PC-3 (cell line): ENCODE measurements around the gene ZBTB33. TPM values are rescaled to one million over a fixed set of nuclear protein-coding genes. Genes with fewer than 3 reads are reported as not detected.

Source experiments
- ATAC-seq: fragments of 200-7000 bp; cut with Tn5 transposase; 2 replicates; pipeline ENCODE4 v1.9.1; 2020; ENCODE audit warnings: mild to moderate bottlenecking, moderate library complexity
- BruUV-seq: library from RNA; stranded (reverse); fragments of 400-500 nt; replicated peaks from 2 replicates; lab custom pipeline; 2021; lab: Mats Ljungman, UMichigan
- CTCF ChIA-PET: fragments of 300-600 bp; sonication (Branson Sonifier 250); formaldehyde crosslinking; loops from one replicate; lab custom pipeline; 2022; ENCODE audit warnings: antibody characterized with exemption; lab: Charles Lee
- POLR2A ChIA-PET: fragments of 300-600 bp; sonication (Branson Sonifier 250); formaldehyde crosslinking; loops from one replicate; lab custom pipeline; 2022; ENCODE audit warnings: antibody characterized with exemption; ENCODE audit not compliant: unreplicated experiment; lab: Charles Lee
- DNase-seq: peaks from one replicate; pipeline ENCODE4 v3.0.0-alpha.2; 2015
- H2AFZ ChIP-seq: fragments of 300-600 bp; sonication (generic); 2 replicates; pipeline ENCODE4 v1.6.0; 2016; ENCODE audit warnings: antibody characterized with exemption, low read length
- H3F3A ChIP-seq: fragments of 300-600 bp; sonication (generic); one replicate; pipeline ENCODE4 v1.6.0; 2017; ENCODE audit warnings: antibody characterized with exemption, low read length, control low read depth, mild to moderate bottlenecking; ENCODE audit not compliant: unreplicated experiment
- H3K27ac ChIP-seq: fragments of 300-600 bp; sonication (generic); 2 replicates; pipeline ENCODE4 v1.5.1; 2016; ENCODE audit warnings: mild to moderate bottlenecking, low read length
- H3K27me3 ChIP-seq: fragments of 300-600 bp; sonication (generic); 2 replicates; pipeline ENCODE4 v1.6.1; 2016; ENCODE audit warnings: low read length, mixed read lengths
- H3K36me3 ChIP-seq: fragments of 300-600 bp; sonication (generic); 2 replicates; pipeline ENCODE4 v1.6.1; 2016; ENCODE audit warnings: low read depth, mixed run types, low read length, mixed read lengths
- H3K4me1 ChIP-seq: fragments of 300-600 bp; sonication (generic); 2 replicates; pipeline ENCODE4 v1.5.1; 2016; ENCODE audit warnings: low read length; ENCODE audit not compliant: insufficient read depth
- H3K4me2 ChIP-seq: fragments of 300-600 bp; sonication (generic); 2 replicates; pipeline ENCODE4 v1.6.0; 2016; ENCODE audit warnings: low read length
- H3K4me3 ChIP-seq: fragments of 300-600 bp; sonication (generic); 2 replicates; pipeline ENCODE4 v1.5.1; 2016; ENCODE audit warnings: mild to moderate bottlenecking, low read length, mixed read lengths
- H3K79me2 ChIP-seq: fragments of 300-600 bp; sonication (generic); 2 replicates; pipeline ENCODE4 v1.6.1; 2017; ENCODE audit warnings: low read length, mixed read lengths
- H3K9ac ChIP-seq: fragments of 300-600 bp; sonication (generic); 2 replicates; pipeline ENCODE4 v1.6.0; 2016; ENCODE audit warnings: mild to moderate bottlenecking, low read length
- H3K9me2 ChIP-seq: fragments of 300-600 bp; sonication (generic); replicated peaks from 2 replicates; pipeline ENCODE4 v1.6.1; 2016; ENCODE audit warnings: mixed run types, low read length, mixed read lengths
- H3K9me3 ChIP-seq: fragments of 300-600 bp; sonication (generic); 2 replicates; pipeline ENCODE4 v1.6.1; 2016; ENCODE audit warnings: low read length, mixed read lengths
- H4K20me1 ChIP-seq: fragments of 300-600 bp; sonication (generic); 2 replicates; pipeline ENCODE4 v1.6.1; 2016; ENCODE audit warnings: low read length, mixed read lengths
- CTCF ChIP-seq: fragments of 300-600 bp; sonication (generic); conservative IDR thresholded peaks from 2 replicates; pipeline ENCODE4 v1.5.1; 2017; ENCODE audit warnings: antibody characterized with exemption, low read depth, mild to moderate bottlenecking, low read length
- EZH2 ChIP-seq: fragments of 300-600 bp; sonication (generic); IDR thresholded peaks from one replicate; pipeline ENCODE4 v1.6.1; 2017; ENCODE audit warnings: antibody characterized with exemption, mild to moderate bottlenecking, low read length; ENCODE audit not compliant: unreplicated experiment
- EZH2phosphoT487 ChIP-seq: fragments of 300-600 bp; sonication (generic); IDR thresholded peaks from 2 replicates; pipeline ENCODE4 v1.6.1; 2018; ENCODE audit warnings: mild to moderate bottlenecking, antibody characterized with exemption, low read length, borderline replicate concordance
- intact Hi-C: fragments of 100-400 bp; cut with micrococcal nuclease; formaldehyde crosslinking; loops from 2 replicates; pipeline ENCODE4 v1.9.0; 2023
- total RNA-seq: library from RNA; depleted of rRNA; stranded (reverse); fragments of >200 nt; gene quantifications from 2 replicates; pipeline ENCODE4 v1.2.3, GENCODE V29; 2014

The ZBTB33 gene
- total RNA-seq, 1 experiment from 2014 or later = 14.3 TPM

GRCh38 chrX:120262859-120263708 is 12.5 kb downstream of the ZBTB33 start:
- no peak for DNase-seq
- no peaks in the 10 kb centered on the region for H4K20me1 ChIP-seq
- H2AFZ ChIP-seq = no peak overlapping the region
- ChIA-PET CTCF (no interaction called here), POLR2A (interaction anchor here (0.6 kb wide), 1 partner anchor 125 kb away, joined by 3 read pairs; no protein-coding TSS in a partner anchor)
- no peaks in the 10 kb centered on the region for H3K36me3 ChIP-seq
- TF ChIP-seq CTCF = no peak
- no peak for TF ChIP-seq EZH2phosphoT487
- no peak for TF ChIP-seq EZH2
- no peaks in the 10 kb centered on the region for H3K9me2 ChIP-seq
- no peaks in the 10 kb centered on the region for H3K9me3 ChIP-seq
- H3K4me2 ChIP-seq = no peak overlapping the region
- H3K4me3 ChIP-seq = no peak overlapping the region
- H3K27ac ChIP-seq = no peak overlapping the region
- H3K9ac ChIP-seq = no peak overlapping the region
- no peaks in the 10 kb centered on the region for H3K27me3 ChIP-seq
- intact Hi-C loops = no loop called here
- H3K79me2 ChIP-seq = no peaks in the 10 kb centered on the region
- BruUV-seq = no TSS peak
- no peak for ATAC-seq
- H3K4me1 ChIP-seq = no peaks in the 10 kb centered on the region
- H3F3A ChIP-seq = no peaks in the 10 kb centered on the region

- no peak overlapping the region for H3K4me2 ChIP-seq
- H2AFZ ChIP-seq = no peak overlapping the region
- CTCF ChIA-PET = no interaction called here
- no peak for ATAC-seq
- no peaks in the 10 kb centered on the region for H3K9me2 ChIP-seq
- intact Hi-C loops = no loop called here
- no peaks in the 10 kb centered on the region for H3K36me3 ChIP-seq
- H3K4me3 ChIP-seq = no peak overlapping the region
- H3K27me3 ChIP-seq = no peaks in the 10 kb centered on the region
- POLR2A ChIA-PET = no interaction called here
- TF ChIP-seq CTCF (no peak), EZH2phosphoT487 (no peak), EZH2 (no peak)
- no peak overlapping the region for H3K27ac ChIP-seq
- no TSS peak for BruUV-seq
- no peaks in the 10 kb centered on the region for H4K20me1 ChIP-seq
- H3F3A ChIP-seq = no peaks in the 10 kb centered on the region
- DNase-seq = no peak
- H3K9me3 ChIP-seq = no peaks in the 10 kb centered on the region
- H3K4me1 ChIP-seq = no peaks in the 10 kb centered on the region
- H3K79me2 ChIP-seq = no peaks in the 10 kb centered on the region
- no peak overlapping the region for H3K9ac ChIP-seq
These were observed 13.7 kb downstream of the ZBTB33 start for GRCh38 chrX:120264341-120264740.
